ENCODE data around the gene RIC3. TPM values are rescaled to one million over a fixed set of nuclear protein-coding genes. Genes with fewer than 3 reads are reported as not detected.

Gene RIC3
- total and polyA plus RNA-seq, 12 donors: 4.7 to 17.0 (median 12.5) TPM

DNA sequence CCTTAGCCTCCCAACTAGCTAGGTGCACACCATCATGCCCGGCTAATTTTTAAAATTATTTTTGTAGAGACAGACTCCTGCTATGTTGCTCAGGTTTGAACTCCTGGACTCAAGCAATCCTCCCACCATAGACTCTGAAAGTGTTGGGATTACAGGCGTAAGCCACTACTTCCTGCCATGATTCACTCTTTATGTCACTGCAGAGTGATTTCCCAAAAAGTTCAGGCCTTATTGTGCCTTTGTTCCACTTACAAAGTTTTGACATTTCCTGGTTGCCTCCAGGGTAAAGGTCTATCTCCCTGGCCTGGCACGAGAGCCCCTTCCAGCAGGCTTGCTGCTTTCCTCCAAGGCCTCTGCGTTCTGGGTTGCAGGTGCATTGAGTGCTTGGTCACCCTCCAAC lies 44.6 kb upstream of the RIC3 start:
- H3K9me3 ChIP-seq: no peaks in the 10 kb centered on the region
- 76 to 77% methylated on average over 4 of the region's 4 CpGs for WGBS, 2 donors
- intact Hi-C loops (cut with DNase I): no loop called here
- DNase-seq (no peak), ATAC-seq (no peak)
- H3K4me1 ChIP-seq: no peaks in the 10 kb centered on the region
- H3K4me3 ChIP-seq: no peak overlapping the region
- TF ChIP-seq, protein P1, sequence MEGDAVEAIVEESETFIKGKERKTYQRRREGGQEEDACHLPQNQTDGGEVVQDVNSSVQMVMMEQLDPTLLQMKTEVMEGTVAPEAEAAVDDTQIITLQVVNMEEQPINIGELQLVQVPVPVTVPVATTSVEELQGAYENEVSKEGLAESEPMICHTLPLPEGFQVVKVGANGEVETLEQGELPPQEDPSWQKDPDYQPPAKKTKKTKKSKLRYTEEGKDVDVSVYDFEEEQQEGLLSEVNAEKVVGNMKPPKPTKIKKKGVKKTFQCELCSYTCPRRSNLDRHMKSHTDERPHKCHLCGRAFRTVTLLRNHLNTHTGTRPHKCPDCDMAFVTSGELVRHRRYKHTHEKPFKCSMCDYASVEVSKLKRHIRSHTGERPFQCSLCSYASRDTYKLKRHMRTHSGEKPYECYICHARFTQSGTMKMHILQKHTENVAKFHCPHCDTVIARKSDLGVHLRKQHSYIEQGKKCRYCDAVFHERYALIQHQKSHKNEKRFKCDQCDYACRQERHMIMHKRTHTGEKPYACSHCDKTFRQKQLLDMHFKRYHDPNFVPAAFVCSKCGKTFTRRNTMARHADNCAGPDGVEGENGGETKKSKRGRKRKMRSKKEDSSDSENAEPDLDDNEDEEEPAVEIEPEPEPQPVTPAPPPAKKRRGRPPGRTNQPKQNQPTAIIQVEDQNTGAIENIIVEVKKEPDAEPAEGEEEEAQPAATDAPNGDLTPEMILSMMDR (IDR thresholded peaks at IDR 0.05): no peak
- no peaks in the 10 kb centered on the region for H3K36me3 ChIP-seq
- no peak overlapping the region for H3K27ac ChIP-seq
- peaks cover 0 to 19% (median 0%) of the 10 kb centered on the region in 7 donors for H3K27me3 ChIP-seq

DNA sequence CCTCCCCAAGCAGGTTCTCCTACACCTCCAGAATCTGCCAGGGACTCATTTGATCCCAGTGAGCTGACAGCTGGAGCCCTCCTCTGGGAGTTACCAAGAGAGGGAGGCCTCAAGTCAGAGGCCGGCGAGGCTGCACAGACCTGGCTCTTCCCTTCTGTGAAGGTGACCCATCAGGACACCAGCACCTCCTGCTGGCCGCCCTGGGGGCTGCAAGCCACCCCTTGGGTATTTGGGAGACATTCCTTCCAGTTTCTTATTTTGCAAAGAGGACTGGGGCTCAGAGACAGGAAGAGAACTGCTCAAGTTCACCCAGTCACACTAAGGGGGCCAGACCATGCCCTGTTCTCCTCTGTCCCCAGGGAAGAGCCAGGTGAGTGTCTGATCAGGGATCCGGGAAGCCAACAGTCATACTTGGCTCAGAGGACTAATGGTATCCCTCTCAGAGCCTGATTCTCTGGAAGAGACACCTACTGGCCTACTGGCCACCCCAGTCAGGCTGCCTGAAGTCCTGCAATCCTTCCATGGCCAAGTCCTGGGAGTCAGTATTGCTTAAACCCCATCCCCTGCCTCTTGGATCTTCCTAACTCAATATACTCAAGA lies 40.5 kb upstream of the RIC3 start:
- H3K27me3 ChIP-seq: peaks cover 0 to 19% (median 13%) of the 10 kb centered on the region in 7 donors
- 58 to 65% methylated on average over 4 of the region's 4 CpGs for WGBS, 2 donors
- H3K4me3 ChIP-seq: no peak overlapping the region
- peak in 1 of 2 donors; percentile 59 for DNase-seq
- no peaks in the 10 kb centered on the region for H3K9me3 ChIP-seq
- no peaks in the 10 kb centered on the region for H3K36me3 ChIP-seq
- peaks cover 0 to 37% (median 17%) of the 10 kb centered on the region in 9 donors for H3K4me1 ChIP-seq
- ATAC-seq: no peak
- no peak overlapping the region for H3K27ac ChIP-seq
- TF ChIP-seq, protein P1 (IDR thresholded peaks at IDR 0.05): peak in 7 of 9 donors; percentile 13 to 67 (median 28)
- intact Hi-C loops (cut with DNase I): no loop called here

DNA sequence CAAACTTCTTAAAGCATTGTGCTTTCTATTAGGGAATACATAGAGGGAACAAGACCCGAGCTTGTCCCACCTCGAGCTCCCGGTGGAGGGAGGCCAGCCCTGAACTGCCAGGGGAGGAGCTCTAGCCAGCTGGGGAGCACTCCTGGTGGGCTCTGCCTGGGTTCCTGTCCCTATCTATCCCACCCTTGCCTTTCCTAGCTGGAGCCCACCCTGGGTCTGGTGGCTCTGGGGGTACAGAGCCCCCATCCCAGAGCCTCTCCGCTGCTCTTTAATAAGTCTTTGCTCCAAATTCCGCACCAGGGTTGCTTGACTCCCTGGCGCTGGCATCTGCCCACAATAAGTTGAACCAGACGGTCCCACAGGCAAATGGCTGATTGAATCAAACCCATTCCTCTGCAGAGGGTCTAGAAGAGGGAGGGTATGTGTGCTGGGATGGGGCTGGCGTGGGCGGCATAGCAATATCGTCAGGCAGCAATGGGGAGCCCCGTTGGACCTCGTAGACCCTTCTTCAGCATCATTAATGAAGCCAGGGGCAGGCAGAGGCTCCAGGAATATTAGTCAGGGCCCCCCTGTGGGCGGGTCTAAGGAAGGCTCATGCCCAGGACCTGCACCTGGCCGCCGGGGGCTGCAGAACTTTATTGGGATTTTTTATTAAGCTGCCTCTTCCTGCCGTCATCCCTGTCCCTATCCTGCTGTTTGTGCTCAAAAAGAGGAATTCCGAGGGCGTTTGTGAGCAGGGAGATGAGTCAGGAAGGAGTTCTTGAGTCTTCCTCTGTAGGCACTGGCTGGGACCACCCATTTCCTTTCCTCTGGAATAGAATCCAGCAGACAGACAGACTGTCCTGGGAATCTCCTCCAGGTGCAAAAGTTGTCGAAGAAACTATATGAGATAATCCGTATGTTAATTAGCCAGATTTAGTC lies 38.5 kb upstream of the RIC3 start:
- DNase-seq (no peak), ATAC-seq (peak in 3 of 8 donors; percentile 16 to 24 (median 19))
- Histone ChIP-seq H3K4me1 (peaks cover 0 to 46% (median 17%) of the 10 kb centered on the region in 9 donors), H3K4me3 (peak overlapping the region in 4 of 10 donors; percentile 31 to 44 (median 39)), H3K9me3 (no peaks in the 10 kb centered on the region), H3K27ac (peak overlapping the region in 6 of 10 donors; percentile 4 to 90 (median 44)), H3K36me3 (no peaks in the 10 kb centered on the region), H3K27me3 (peaks cover 0 to 19% (median 13%) of the 10 kb centered on the region in 7 donors)
- TF ChIP-seq, protein P1 (IDR thresholded peaks at IDR 0.05): no peak
- intact Hi-C loops (cut with DNase I): no loop called here
- 48 to 49% methylated on average over 20 of the region's 20 CpGs for WGBS, 2 donors

DNA sequence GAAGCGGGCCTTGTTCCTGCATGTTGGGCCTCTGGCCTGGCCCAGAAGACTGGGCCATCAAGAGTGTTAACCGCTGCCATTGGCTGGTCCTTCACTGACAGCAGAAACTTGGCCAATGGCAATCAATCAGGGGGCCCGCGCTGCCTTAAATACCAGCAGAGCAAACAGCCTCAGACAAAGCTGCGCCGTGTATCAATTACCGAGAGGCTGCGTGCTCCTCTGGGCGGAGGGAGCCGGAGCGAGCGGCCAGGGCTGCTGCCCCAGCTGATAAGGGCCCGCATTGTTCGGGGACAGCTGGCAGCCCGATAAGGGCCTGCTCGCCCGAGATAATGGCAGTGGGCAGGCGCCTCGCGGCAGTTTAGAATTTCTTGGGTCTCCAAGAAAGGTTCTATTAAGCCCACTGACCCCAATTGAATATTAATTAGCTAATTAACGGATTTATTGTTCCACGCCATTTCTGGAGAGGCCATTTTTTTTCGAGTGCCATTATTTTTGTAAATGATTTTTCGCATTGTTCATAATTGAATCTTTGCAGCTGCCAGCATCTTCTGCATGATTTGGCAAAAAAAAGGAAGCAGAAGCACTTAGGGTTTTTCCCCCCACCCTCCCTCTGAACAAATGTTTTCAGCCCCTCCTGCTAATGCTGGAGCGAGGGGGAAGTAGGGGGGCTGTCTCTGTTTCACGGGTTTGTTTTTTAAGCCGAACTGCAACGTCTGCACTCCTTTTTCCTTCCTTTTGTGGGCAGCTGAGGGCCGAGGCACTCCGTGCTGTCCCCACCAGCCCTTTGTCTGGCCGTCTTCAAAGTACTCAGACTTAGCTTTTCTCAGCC lies 37.6 kb upstream of the RIC3 start:
- 17 to 18% methylated on average over 31 of the region's 31 CpGs for WGBS, 2 donors
- peaks cover 0 to 19% (median 13%) of the 10 kb centered on the region in 7 donors for H3K27me3 ChIP-seq
- H3K36me3 ChIP-seq: no peaks in the 10 kb centered on the region
- TF ChIP-seq, protein P1 (IDR thresholded peaks at IDR 0.05): no peak
- DNase-seq (peak; percentile 35 to 56), ATAC-seq (peak; percentile 69 to 84 (median 78))
- no peaks in the 10 kb centered on the region for H3K9me3 ChIP-seq
- H3K4me3 ChIP-seq: peak overlapping the region in 9 of 10 donors; percentile 3 to 44 (median 31)
- H3K4me1 ChIP-seq: peaks cover 0 to 55% (median 17%) of the 10 kb centered on the region in 9 donors
- intact Hi-C loops (cut with DNase I): no loop called here
- H3K27ac ChIP-seq: peak overlapping the region in 7 of 10 donors; percentile 10 to 90 (median 41)
